Putamen (tissue), 1 donor: ENCODE measurements around the gene IFTAP.
"Not testable (repeated sequence)": the region's sequence is repeated elsewhere in the genome, so short reads cannot be mapped to it uniquely, and the experiment has no call there.

Experiments used
- DNase-seq: peaks from one replicate; pipeline ENCODE4 v3.0.0-alpha.2; 2016; ENCODE audit warnings: low spot score

IFTAP gene

GRCh38 chr11:36638556-36638955, 44.3 kb downstream of the IFTAP start:
- no peak for DNase-seq

- DNase-seq = no peak
Measured at GRCh38 chr11:36657610-36658267, 63.4 kb downstream of the IFTAP start.

- DNase-seq = not testable (repeated sequence)
Measured at GRCh38 chr11:36661359-36661758, 67.1 kb downstream of the IFTAP start.

- DNase-seq = peak; percentile 26
Measured at GRCh38 chr11:36672815-36673450, 78.6 kb downstream of the IFTAP start.

GRCh38 chr11:36679547-36679946, 85.2 kb downstream of the IFTAP start:
- not testable (repeated sequence) for DNase-seq

GRCh38 chr11:36683818-36684217, 89.5 kb downstream of the IFTAP start:
- no peak for DNase-seq

- no peak for DNase-seq
Measured at GRCh38 chr11:36684840-36685801, 90.8 kb downstream of the IFTAP start.

GRCh38 chr11:36688132-36688531, 93.8 kb downstream of the IFTAP start:
- no peak for DNase-seq

GRCh38 chr11:36688571-36689291, 94.4 kb downstream of the IFTAP start:
- no peak for DNase-seq

- DNase-seq = no peak
Measured at GRCh38 chr11:36689442-36689841, 95.1 kb downstream of the IFTAP start.

- DNase-seq = no peak
Measured at GRCh38 chr11:36692704-36693103, 98.4 kb downstream of the IFTAP start.

- DNase-seq = no peak
Measured at GRCh38 chr11:36693139-36693843, 99.0 kb downstream of the IFTAP start.

- no peak for DNase-seq
Measured at GRCh38 chr11:36695111-36695510, 100.8 kb downstream of the IFTAP start.

- no peak for DNase-seq
Measured at GRCh38 chr11:36695571-36695970, 101.3 kb downstream of the IFTAP start.

- DNase-seq = no peak
Measured at GRCh38 chr11:36696550-36696949, 102.2 kb downstream of the IFTAP start.

- no peak for DNase-seq
Measured at GRCh38 chr11:36699271-36699670, 105.0 kb downstream of the IFTAP start.

GRCh38 chr11:36700246-36700645, 105.9 kb downstream of the IFTAP start:
- no peak for DNase-seq

GRCh38 chr11:36702330-36703054, 108.2 kb downstream of the IFTAP start:
- DNase-seq = peak; percentile 82

GRCh38 chr11:36703055-36703404, 108.7 kb downstream of the IFTAP start:
- DNase-seq = no peak
